ENCODE results near the gene UBE4B. TPM values are rescaled to one million over a fixed set of nuclear protein-coding genes. Genes with fewer than 3 reads are reported as not detected.

Gene UBE4B
- total and polyA plus RNA-seq, 2 experiments from 2014 or later, result 28.4 to 115 TPM

- TF ChIP-seq REST (IDR thresholded peaks at IDR 0.05; ENCODE audit: unreplicated experiment), result no peak
- TF ChIP-seq EZH2 (IDR thresholded peaks at IDR 0.05; ENCODE audit: low read depth, unreplicated experiment), result no peak
- TF ChIP-seq JUNB (IDR thresholded peaks at IDR 0.05; ENCODE audit: unreplicated experiment), result no peak
- no peak for TF ChIP-seq CTCF (conservative IDR thresholded peaks at IDR 0.05; ENCODE audit: low read depth in 2 of 2)
- TF ChIP-seq ETS1 (IDR thresholded peaks at IDR 0.05), result no peak
- no peak for TF ChIP-seq CREB1 (CRISPR knock-in tag; IDR thresholded peaks at IDR 0.05; ENCODE audit: low read depth)
- no peak for TF ChIP-seq STAT1 (IDR thresholded peaks at IDR 0.05; ENCODE audit: unreplicated experiment)
- TF ChIP-seq ZNF114 (CRISPR knock-in tag; IDR thresholded peaks at IDR 0.05), result no peak
Observed at GRCh38 chr1:10192263-10192662, 159.5 kb downstream of the UBE4B start (continued).

GRCh38 chr1:10193288-10193687 is 160.5 kb downstream of the UBE4B start:
- H3K4me3 Mint-ChIP-seq, result no peak overlapping the region
- no peaks in the 10 kb centered on the region for H3K36me3 Mint-ChIP-seq (ENCODE audit: low read depth)
- no peaks in the 10 kb centered on the region for H3K9me2 ChIP-seq (ENCODE audit: insufficient read depth)
- H3K4me1 ChIP-seq (ENCODE audit: insufficient read depth), result no peaks in the 10 kb centered on the region; the same call in 1 of the 2 replicates
- peaks cover 6% of the 10 kb centered on the region; the same call in 2 of the 3 replicates for H3K9me3 Mint-ChIP-seq
- H3F3A ChIP-seq (replicated peaks; ENCODE audit: low read depth), result no peaks in the 10 kb centered on the region
- H3K27ac Mint-ChIP-seq, result no peak overlapping the region
- peaks cover 3% of the 10 kb centered on the region for H3K4me1 Mint-ChIP-seq
- no peaks in the 10 kb centered on the region for H3K27me3 ChIP-seq (ENCODE audit: insufficient read depth)
- H4K20me1 ChIP-seq (replicated peaks; ENCODE audit: insufficient read depth), result no peaks in the 10 kb centered on the region
- H3K27me3 Mint-ChIP-seq (ENCODE audit: insufficient read depth, low read depth, poor library complexity), result peaks cover 5% of the 10 kb centered on the region
- H3K4me2 ChIP-seq, result no peak overlapping the region
- H3K79me2 ChIP-seq (replicated peaks; ENCODE audit: insufficient read depth), result no peaks in the 10 kb centered on the region
- no peak overlapping the region for H3K4me3 ChIP-seq
- no peaks in the 10 kb centered on the region for H3K36me3 ChIP-seq (ENCODE audit: insufficient read depth)
- ATAC-seq, result no peak
- DNase-seq (ENCODE audit: low spot score), result no peak
- H2AFZ ChIP-seq, result no peak overlapping the region
- no peak overlapping the region for H3K27ac ChIP-seq (ENCODE audit: low read depth)
- TF ChIP-seq ZNF114 (CRISPR knock-in tag; IDR thresholded peaks at IDR 0.05), result no peak
- no peak for TF ChIP-seq NANOG (IDR thresholded peaks at IDR 0.05; ENCODE audit: borderline replicate concordance)
- no peak for TF ChIP-seq CTCF (conservative IDR thresholded peaks at IDR 0.05; ENCODE audit: low read depth in 2 of 2)
- TF ChIP-seq ZNF331 (CRISPR knock-in tag; IDR thresholded peaks at IDR 0.05; ENCODE audit: low read depth), result no peak
- no peak for TF ChIP-seq ETS1 (IDR thresholded peaks at IDR 0.05)
- TF ChIP-seq JUNB (IDR thresholded peaks at IDR 0.05; ENCODE audit: unreplicated experiment), result no peak
- TF ChIP-seq EZH2 (IDR thresholded peaks at IDR 0.05; ENCODE audit: low read depth, unreplicated experiment), result no peak

Data from GM23338 (cell line).